HG02763 (cell line): ENCODE results near the gene PIAS4.
A peak's percentile ranks its signal among the peaks of the same experiment; 100 is the strongest.
"Not testable (repeated sequence)": the region's sequence is repeated elsewhere in the genome, so short reads cannot be mapped to it uniquely, and the experiment has no call there.

Source experiments
- ATAC-seq: cut with Tn5 transposase; IDR thresholded peaks from one replicate; pipeline ENCODE4 v1.9.1; 2021; ENCODE audit warnings: mild to moderate bottlenecking, moderate library complexity; ENCODE audit not compliant: unreplicated experiment

Gene PIAS4

GRCh38 chr19:3995607-3996006, 11.9 kb upstream of the PIAS4 start:
- ATAC-seq = no peak

- not testable (repeated sequence) for ATAC-seq
These were observed 8.7 kb upstream of the PIAS4 start for GRCh38 chr19:3998667-3999412.

GRCh38 chr19:4000798-4001197, 6.7 kb upstream of the PIAS4 start:
- not testable (repeated sequence) for ATAC-seq

- ATAC-seq = not testable (repeated sequence)
These were observed 2.1 kb upstream of the PIAS4 start for GRCh38 chr19:4005436-4005835.

- ATAC-seq = peak; percentile 20
These were observed 452 bp downstream of the PIAS4 start for GRCh38 chr19:4007836-4008539.

GRCh38 chr19:4009990-4010807, 2.7 kb downstream of the PIAS4 start:
- no peak for ATAC-seq

GRCh38 chr19:4010808-4011110, 3.2 kb downstream of the PIAS4 start:
- no peak for ATAC-seq

GRCh38 chr19:4011430-4011829, 3.9 kb downstream of the PIAS4 start:
- ATAC-seq = not testable (repeated sequence)

GRCh38 chr19:4012092-4012974, 4.8 kb downstream of the PIAS4 start:
- no peak for ATAC-seq

- no peak for ATAC-seq
These were observed 5.6 kb downstream of the PIAS4 start for GRCh38 chr19:4012975-4013634.

- ATAC-seq = no peak
These were observed 6.5 kb downstream of the PIAS4 start for GRCh38 chr19:4013886-4014540.

- no peak for ATAC-seq
These were observed 7.3 kb downstream of the PIAS4 start for GRCh38 chr19:4014541-4015491.

GRCh38 chr19:4015705-4016402, 8.3 kb downstream of the PIAS4 start:
- ATAC-seq = no peak

GRCh38 chr19:4016486-4016885, 8.9 kb downstream of the PIAS4 start:
- ATAC-seq = no peak

- no peak for ATAC-seq
These were observed 9.5 kb downstream of the PIAS4 start for GRCh38 chr19:4016903-4017638.

GRCh38 chr19:4018140-4018613, 10.6 kb downstream of the PIAS4 start:
- ATAC-seq = no peak
